ENCODE data around the gene KCTD10.

Gene KCTD10

DNA sequence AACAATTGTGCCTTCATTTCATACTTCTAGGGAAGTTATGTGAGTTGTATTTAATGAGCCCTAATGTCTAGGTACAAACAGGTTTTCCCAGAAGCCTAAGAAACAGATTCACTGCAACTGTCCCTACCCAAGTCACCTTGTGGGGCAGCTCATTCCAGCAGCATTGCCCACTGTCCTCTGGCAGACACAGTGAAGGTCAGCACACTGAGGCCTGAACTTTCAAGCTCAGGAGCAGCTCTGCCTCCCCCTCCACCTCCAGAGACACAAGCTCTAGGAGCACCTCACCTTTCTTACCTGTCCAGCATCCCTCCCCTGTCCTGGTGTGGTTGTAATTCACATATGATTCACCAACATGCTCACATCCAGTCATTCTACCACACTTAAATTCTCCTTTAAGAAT, 16.0 kb upstream of the KCTD10 start:
- ChIA-PET POLR2A (interaction anchor here (1.1 kb wide), 1 partner anchor 16 kb away, joined by 4 read pairs; no protein-coding TSS in a partner anchor), CTCF (interaction anchor here (1.0 to 2.4 kb wide), 6 partner anchors 10 to 63 kb away, joined by 3 to 16 read pairs (median 4); no protein-coding TSS in a partner anchor)
- TF ChIP-seq, protein P1, sequence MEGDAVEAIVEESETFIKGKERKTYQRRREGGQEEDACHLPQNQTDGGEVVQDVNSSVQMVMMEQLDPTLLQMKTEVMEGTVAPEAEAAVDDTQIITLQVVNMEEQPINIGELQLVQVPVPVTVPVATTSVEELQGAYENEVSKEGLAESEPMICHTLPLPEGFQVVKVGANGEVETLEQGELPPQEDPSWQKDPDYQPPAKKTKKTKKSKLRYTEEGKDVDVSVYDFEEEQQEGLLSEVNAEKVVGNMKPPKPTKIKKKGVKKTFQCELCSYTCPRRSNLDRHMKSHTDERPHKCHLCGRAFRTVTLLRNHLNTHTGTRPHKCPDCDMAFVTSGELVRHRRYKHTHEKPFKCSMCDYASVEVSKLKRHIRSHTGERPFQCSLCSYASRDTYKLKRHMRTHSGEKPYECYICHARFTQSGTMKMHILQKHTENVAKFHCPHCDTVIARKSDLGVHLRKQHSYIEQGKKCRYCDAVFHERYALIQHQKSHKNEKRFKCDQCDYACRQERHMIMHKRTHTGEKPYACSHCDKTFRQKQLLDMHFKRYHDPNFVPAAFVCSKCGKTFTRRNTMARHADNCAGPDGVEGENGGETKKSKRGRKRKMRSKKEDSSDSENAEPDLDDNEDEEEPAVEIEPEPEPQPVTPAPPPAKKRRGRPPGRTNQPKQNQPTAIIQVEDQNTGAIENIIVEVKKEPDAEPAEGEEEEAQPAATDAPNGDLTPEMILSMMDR (IDR thresholded peaks at IDR 0.05; ENCODE audit: insufficient read depth, low read length, missing control alignments), result no peak
- H3K4me3 ChIP-seq (ENCODE audit: low read depth, low read length), result no peak overlapping the region
- no peak for DNase-seq (ENCODE audit: low read depth, low spot score)

DNA sequence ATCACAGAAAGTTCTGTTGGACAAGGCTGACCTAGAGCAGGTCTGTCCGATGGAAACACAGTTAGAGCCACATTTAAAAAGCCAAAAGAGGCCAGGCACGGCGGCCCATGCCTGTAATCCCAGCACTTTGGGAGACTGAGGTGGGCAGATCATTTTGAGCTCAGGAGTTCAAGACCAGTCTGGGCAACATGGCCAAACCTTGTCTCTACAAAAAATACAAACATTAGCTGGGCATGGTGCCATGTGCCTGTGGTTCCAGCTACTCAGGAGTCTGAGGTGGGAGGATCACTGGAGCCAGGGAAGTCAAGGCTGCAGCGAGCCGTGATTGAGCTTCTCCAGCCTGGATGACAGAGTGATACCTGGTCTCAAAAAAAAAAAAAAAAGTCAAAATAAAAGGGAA, 15.3 kb upstream of the KCTD10 start:
- POLR2A ChIA-PET, result interaction anchor here (1.1 kb wide), 1 partner anchor 17 kb away, joined by 4 read pairs; no protein-coding TSS in a partner anchor

GRCh38 chr12:109491671-109492070, 14.6 kb upstream of the KCTD10 start:
- TF ChIP-seq, protein P1 (IDR thresholded peaks at IDR 0.05; ENCODE audit: insufficient read depth, low read length, missing control alignments), result no peak
- DNase-seq (ENCODE audit: low read depth, low spot score), result no peak
- POLR2A ChIA-PET, result no interaction called here
- no peak overlapping the region for H3K4me3 ChIP-seq (ENCODE audit: low read depth, low read length)
- CTCF ChIA-PET, result interaction anchor here (0.8 to 2.5 kb wide), 5 partner anchors 17 to 63 kb away, joined by 3 to 8 read pairs (median 3); no protein-coding TSS in a partner anchor

More for the DNA sequence above, 15.3 kb upstream of the KCTD10 start:
- TF ChIP-seq, protein P1 (IDR thresholded peaks at IDR 0.05; ENCODE audit: insufficient read depth, low read length, missing control alignments), result no peak
- CTCF ChIA-PET, result interaction anchor here (1.0 to 1.5 kb wide), 2 partner anchors 9 to 23 kb away, joined by 3 read pairs; no protein-coding TSS in a partner anchor
- H3K4me3 ChIP-seq (ENCODE audit: low read depth, low read length), result no peak overlapping the region
- no peak for DNase-seq (ENCODE audit: low read depth, low spot score)

GRCh38 chr12:109489955-109490565, 13.0 kb upstream of the KCTD10 start:
- DNase-seq (ENCODE audit: low read depth, low spot score), result no peak
- CTCF ChIA-PET, result interaction anchor here (1.1 to 2.5 kb wide), 3 partner anchors 13 to 62 kb away, joined by 3 to 8 read pairs (median 6); no protein-coding TSS in a partner anchor
- H3K4me3 ChIP-seq (ENCODE audit: low read depth, low read length), result no peak overlapping the region
- POLR2A ChIA-PET, result no interaction called here
- TF ChIP-seq, protein P1 (IDR thresholded peaks at IDR 0.05; ENCODE audit: insufficient read depth, low read length, missing control alignments), result no peak

GRCh38 chr12:109489016-109489954, 12.2 kb upstream of the KCTD10 start:
- TF ChIP-seq, protein P1 (IDR thresholded peaks at IDR 0.05; ENCODE audit: insufficient read depth, low read length, missing control alignments), result no peak
- CTCF ChIA-PET, result interaction anchor here (1.1 to 2.5 kb wide), 2 partner anchors 14 to 61 kb away, joined by 3 to 8 read pairs; no protein-coding TSS in a partner anchor
- POLR2A ChIA-PET, result no interaction called here
- H3K4me3 ChIP-seq (ENCODE audit: low read depth, low read length), result no peak overlapping the region
- DNase-seq (ENCODE audit: low read depth, low spot score), result no peak

Measured in AG04449 (cell line).